ENCODE data around the gene SMARCA1.

Gene SMARCA1, protein sequence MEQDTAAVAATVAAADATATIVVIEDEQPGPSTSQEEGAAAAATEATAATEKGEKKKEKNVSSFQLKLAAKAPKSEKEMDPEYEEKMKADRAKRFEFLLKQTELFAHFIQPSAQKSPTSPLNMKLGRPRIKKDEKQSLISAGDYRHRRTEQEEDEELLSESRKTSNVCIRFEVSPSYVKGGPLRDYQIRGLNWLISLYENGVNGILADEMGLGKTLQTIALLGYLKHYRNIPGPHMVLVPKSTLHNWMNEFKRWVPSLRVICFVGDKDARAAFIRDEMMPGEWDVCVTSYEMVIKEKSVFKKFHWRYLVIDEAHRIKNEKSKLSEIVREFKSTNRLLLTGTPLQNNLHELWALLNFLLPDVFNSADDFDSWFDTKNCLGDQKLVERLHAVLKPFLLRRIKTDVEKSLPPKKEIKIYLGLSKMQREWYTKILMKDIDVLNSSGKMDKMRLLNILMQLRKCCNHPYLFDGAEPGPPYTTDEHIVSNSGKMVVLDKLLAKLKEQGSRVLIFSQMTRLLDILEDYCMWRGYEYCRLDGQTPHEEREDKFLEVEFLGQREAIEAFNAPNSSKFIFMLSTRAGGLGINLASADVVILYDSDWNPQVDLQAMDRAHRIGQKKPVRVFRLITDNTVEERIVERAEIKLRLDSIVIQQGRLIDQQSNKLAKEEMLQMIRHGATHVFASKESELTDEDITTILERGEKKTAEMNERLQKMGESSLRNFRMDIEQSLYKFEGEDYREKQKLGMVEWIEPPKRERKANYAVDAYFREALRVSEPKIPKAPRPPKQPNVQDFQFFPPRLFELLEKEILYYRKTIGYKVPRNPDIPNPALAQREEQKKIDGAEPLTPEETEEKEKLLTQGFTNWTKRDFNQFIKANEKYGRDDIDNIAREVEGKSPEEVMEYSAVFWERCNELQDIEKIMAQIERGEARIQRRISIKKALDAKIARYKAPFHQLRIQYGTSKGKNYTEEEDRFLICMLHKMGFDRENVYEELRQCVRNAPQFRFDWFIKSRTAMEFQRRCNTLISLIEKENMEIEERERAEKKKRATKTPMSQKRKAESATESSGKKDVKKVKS

DNA sequence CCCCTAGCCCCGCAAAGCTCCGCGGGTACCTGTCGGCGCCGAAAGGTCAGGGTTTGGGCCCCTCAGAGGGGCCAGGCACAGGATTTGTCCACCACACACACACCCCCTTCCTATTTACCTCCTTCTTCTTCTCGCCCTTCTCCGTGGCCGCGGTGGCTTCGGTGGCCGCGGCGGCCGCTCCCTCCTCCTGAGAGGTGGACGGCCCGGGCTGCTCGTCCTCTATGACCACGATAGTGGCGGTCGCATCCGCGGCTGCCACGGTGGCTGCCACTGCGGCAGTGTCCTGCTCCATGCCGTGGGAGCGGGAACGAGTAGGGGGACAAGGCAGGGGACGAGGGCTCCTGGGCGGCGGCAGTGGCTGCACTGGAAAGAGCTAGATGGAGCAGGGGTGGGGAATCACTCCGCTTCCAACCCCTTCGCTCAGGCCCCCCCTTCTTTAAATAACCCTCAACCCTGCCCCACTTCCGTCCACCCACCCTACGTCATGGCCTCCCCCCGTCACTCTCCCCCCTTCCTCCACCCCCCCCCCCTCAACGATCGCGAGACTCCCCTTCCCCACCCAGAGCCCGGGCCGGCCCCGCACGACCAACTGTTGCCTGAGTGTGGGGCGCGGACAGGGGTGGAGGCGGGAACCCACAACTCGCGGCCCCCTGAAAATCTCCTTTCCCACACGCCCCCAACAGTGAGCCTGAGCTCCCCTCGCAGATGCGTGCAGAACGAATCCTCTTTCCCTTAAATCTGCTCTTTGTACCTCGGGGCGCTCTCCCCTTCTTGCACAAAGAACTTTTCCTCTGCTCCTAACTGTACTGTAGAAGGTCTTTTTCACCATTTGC, at the start of gene SMARCA1:
Gene SMARCA1 (minus strand): TSS at position 412 of the 833 bp plus-strand sequence. CDS start 120 bp downstream, at position 292.
- H2AFZ ChIP-seq (ENCODE audit: low read length): no peak within 1 kb of the TSS
- no peak within 1 kb of the TSS for H3K27ac ChIP-seq (ENCODE audit: low read depth, low read length, poor library complexity, severe bottlenecking)
- no peak within 1 kb of the TSS for H3K4me2 ChIP-seq (ENCODE audit: low read length)
- no peak within 1 kb of the TSS for H3K4me3 ChIP-seq (ENCODE audit: low read depth, low read length, poor library complexity, severe bottlenecking)
- no peak for TF ChIP-seq EZH2 (IDR thresholded peaks at IDR 0.05; ENCODE audit: borderline replicate concordance, low read length)
- TF ChIP-seq, protein P1, sequence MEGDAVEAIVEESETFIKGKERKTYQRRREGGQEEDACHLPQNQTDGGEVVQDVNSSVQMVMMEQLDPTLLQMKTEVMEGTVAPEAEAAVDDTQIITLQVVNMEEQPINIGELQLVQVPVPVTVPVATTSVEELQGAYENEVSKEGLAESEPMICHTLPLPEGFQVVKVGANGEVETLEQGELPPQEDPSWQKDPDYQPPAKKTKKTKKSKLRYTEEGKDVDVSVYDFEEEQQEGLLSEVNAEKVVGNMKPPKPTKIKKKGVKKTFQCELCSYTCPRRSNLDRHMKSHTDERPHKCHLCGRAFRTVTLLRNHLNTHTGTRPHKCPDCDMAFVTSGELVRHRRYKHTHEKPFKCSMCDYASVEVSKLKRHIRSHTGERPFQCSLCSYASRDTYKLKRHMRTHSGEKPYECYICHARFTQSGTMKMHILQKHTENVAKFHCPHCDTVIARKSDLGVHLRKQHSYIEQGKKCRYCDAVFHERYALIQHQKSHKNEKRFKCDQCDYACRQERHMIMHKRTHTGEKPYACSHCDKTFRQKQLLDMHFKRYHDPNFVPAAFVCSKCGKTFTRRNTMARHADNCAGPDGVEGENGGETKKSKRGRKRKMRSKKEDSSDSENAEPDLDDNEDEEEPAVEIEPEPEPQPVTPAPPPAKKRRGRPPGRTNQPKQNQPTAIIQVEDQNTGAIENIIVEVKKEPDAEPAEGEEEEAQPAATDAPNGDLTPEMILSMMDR (IDR thresholded peaks at IDR 0.05; ENCODE audit: low read length): no peak
- H3F3A ChIP-seq (ENCODE audit: insufficient read depth, low read length): no peaks in the 10 kb centered on the region
- no peaks in the 10 kb centered on the region for H3K4me1 ChIP-seq (ENCODE audit: insufficient read depth, low read length, severe bottlenecking)
- H3K79me2 ChIP-seq (ENCODE audit: insufficient read depth, low read length): no peaks in the 10 kb centered on the region
- H3K9me2 ChIP-seq (ENCODE audit: low read depth, low read length): no peaks in the 10 kb centered on the region
- H3K27me3 ChIP-seq (ENCODE audit: insufficient read depth, low read length): no peaks in the 10 kb centered on the region
- H3K9ac ChIP-seq (ENCODE audit: low read length): no peak within 1 kb of the TSS
- H3K36me3 ChIP-seq (ENCODE audit: insufficient read depth, low read length): no peaks in the 10 kb centered on the region
- no peaks in the 10 kb centered on the region for H3K9me3 ChIP-seq (ENCODE audit: low read length)
- no peaks in the 10 kb centered on the region for H4K20me1 ChIP-seq (ENCODE audit: insufficient read depth, low read length)

DNA sequence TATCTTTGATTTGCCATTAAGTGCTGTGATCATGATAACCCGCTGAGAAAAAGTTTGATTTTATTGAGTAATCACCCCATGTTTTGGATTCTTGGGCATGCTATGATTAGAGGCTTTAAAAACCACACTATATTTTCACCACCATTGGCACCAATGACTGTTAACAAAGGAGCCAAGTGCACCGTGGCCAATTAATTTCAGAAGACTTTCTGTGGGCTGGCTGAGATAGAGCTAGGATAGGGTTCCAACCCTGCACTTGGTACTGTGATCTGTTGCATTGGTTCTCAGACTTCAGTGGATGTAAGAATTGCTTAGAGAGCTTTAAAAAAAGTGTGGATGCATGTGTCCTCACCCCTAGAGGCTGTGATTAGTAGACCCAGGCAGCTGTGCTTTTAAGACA, 49.1 kb upstream of the SMARCA1 start:
- Histone ChIP-seq H3K36me3 (ENCODE audit: insufficient read depth, low read length) (peaks cover 9% of the 10 kb centered on the region), H2AFZ (ENCODE audit: low read length) (no peak overlapping the region), H3K9me3 (ENCODE audit: low read length) (no peaks in the 10 kb centered on the region)

More for the DNA sequence above, 49.1 kb upstream of the SMARCA1 start:
- no peak for TF ChIP-seq EZH2 (IDR thresholded peaks at IDR 0.05; ENCODE audit: borderline replicate concordance, low read length)
- TF ChIP-seq, protein P1 (IDR thresholded peaks at IDR 0.05; ENCODE audit: low read length): no peak
- Histone ChIP-seq H3K4me1 (ENCODE audit: insufficient read depth, low read length, severe bottlenecking) (no peaks in the 10 kb centered on the region), H3K4me2 (ENCODE audit: low read length) (no peak overlapping the region), H3K9me2 (ENCODE audit: low read depth, low read length) (no peaks in the 10 kb centered on the region), H3K9ac (ENCODE audit: low read length) (no peak overlapping the region), H4K20me1 (ENCODE audit: insufficient read depth, low read length) (no peaks in the 10 kb centered on the region), H3K4me3 (ENCODE audit: low read depth, low read length, poor library complexity, severe bottlenecking) (no peak overlapping the region), H3F3A (ENCODE audit: insufficient read depth, low read length) (no peaks in the 10 kb centered on the region), H3K27me3 (ENCODE audit: insufficient read depth, low read length) (no peaks in the 10 kb centered on the region), H3K79me2 (ENCODE audit: insufficient read depth, low read length) (no peaks in the 10 kb centered on the region), H3K27ac (ENCODE audit: low read depth, low read length, poor library complexity, severe bottlenecking) (no peak overlapping the region)
